ENCODE results near the gene AMACR.

Gene AMACR

DNA sequence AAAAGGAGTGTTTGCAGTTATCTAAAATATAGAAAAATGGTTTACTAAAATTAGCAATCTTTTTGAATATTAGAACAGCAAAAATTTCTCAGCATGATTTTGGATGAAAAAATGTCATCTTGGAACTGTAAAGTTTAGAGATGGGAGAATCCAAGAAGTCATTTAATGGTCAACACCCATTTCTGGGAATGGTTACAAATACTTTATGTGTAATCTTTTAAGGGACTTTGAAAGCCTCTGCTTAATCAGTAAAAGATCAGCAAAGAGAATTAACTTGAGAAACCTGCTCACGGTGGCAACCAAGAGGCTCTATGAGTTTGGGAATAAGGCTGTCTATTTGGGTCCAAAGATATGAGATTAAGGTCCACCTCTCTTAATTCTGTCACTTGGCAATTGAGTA, 22.2 kb upstream of the AMACR start:
- H3K27me3 ChIP-seq (ENCODE audit: low read depth) = no peaks in the 10 kb centered on the region
- DNase-seq (ENCODE audit: low spot score in 2 of 2) = no peak
- H3K9me3 ChIP-seq = no peaks in the 10 kb centered on the region
- H3K4me1 ChIP-seq = peaks cover 3% of the 10 kb centered on the region; the same call in 1 of the 2 replicates
- no peaks in the 10 kb centered on the region for H3K36me3 ChIP-seq (replicated peaks)
- in situ Hi-C loops (cut with MboI; ENCODE audit: low sequenced_read_pairs) = no loop called here
- H3K4me3 ChIP-seq = no peak overlapping the region

DNA sequence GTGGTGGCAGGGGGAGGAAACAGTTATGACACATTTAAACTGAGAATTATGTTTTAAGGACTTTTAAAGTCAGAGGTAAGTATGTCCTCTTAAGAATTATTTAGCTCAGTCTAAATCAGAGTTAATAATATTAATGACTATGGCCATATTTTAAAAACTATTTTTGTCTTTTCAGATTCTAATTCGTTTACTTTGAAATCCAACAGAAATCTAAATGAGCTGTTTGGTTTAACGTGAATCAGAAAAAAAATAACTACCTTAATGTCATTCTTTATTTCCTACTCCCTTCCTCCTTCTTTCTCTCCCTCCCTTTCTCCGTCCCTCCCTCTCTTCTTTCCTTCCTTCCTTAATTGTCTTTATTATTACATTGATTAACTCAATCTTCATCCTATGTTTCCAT, 20.5 kb upstream of the AMACR start:
- H3K27me3 ChIP-seq (ENCODE audit: low read depth) = no peaks in the 10 kb centered on the region

DNA sequence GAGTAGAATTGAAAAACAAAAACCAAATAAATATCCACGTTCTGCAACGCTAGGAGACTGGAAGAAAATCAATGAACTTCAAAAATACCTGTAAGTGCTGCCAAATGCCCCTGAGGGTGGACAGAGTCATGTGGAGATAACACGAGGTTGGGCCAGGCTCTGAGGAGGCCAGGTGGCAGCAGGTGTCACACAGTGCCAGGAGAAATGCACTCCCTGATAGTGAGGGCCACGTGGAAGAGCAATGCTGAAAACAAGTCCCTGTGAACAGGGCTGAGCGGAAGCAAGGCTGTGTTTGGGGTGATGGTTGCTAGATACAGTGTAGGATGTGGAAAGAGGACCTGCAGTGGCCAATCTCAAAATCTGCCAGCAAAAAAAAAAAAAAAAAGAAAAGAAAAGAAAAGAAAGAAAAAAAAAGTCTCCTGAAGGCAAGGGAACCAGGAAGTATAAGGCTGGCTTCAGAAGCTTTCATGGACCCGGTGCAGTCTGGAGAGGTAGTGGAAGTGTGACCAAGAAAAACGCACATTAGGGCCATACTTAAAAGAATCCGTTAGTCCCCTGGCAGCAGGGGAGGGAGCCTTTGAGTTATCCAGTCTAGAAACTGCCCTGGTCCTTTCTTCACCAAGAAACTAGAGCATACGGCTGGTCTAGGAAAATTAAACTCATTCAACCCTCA, 18.4 kb upstream of the AMACR start:
- in situ Hi-C loops (cut with MboI; ENCODE audit: low sequenced_read_pairs) = no loop called here
- no peaks in the 10 kb centered on the region for H3K36me3 ChIP-seq (replicated peaks)
- H3K9me3 ChIP-seq = no peaks in the 10 kb centered on the region
- H3K4me1 ChIP-seq = peaks cover 6% of the 10 kb centered on the region; the same call in 1 of the 2 replicates
- H3K4me3 ChIP-seq = no peak overlapping the region
- DNase-seq (ENCODE audit: low spot score in 2 of 2) = no peak
- no peaks in the 10 kb centered on the region for H3K27me3 ChIP-seq (ENCODE audit: low read depth)

More for the DNA sequence above, 20.5 kb upstream of the AMACR start:
- H3K4me1 ChIP-seq = peaks cover 6% of the 10 kb centered on the region; the same call in 1 of the 2 replicates
- in situ Hi-C loops (cut with MboI; ENCODE audit: low sequenced_read_pairs) = no loop called here
- H3K9me3 ChIP-seq = no peaks in the 10 kb centered on the region
- no peak for DNase-seq (ENCODE audit: low spot score in 2 of 2)
- no peaks in the 10 kb centered on the region for H3K36me3 ChIP-seq (replicated peaks)
- no peak overlapping the region for H3K4me3 ChIP-seq

DNA sequence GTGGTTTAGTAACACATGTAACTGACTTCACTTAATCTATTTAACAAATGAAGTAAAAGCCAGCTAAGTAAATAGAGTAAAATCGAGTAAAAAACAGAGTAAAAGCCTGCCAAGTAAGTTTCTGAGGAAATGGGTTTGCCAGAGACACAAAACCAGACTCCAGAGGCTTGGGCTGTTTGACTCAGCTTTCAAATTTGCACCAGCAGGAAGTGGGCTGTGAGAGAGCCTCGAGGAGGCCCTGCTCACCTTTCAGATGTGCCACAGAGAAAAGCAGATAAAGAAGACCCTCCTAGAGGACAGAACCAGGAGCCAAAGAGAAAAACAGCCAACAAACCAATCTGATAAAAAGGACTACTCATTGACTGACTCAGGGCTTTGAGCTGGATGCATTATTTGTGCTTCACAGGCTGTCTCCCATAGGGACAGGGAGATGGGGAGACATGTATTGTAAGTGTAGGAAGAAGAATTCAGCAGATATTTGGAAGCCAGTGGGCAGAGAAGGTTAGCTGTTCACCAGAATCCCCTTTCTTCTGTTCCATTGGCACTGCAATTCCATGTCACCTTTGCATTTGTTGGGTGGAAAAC, 14.4 kb upstream of the AMACR start:
- Histone ChIP-seq H3K36me3 (replicated peaks) (no peaks in the 10 kb centered on the region), H3K4me3 (no peak overlapping the region), H3K27me3 (ENCODE audit: low read depth) (no peaks in the 10 kb centered on the region), H3K9me3 (no peaks in the 10 kb centered on the region), H3K4me1 (peaks cover 6% of the 10 kb centered on the region; the same call in 1 of the 2 replicates)
- in situ Hi-C loops (cut with MboI; ENCODE audit: low sequenced_read_pairs) = no loop called here
- no peak for DNase-seq (ENCODE audit: low spot score in 2 of 2)

DNA sequence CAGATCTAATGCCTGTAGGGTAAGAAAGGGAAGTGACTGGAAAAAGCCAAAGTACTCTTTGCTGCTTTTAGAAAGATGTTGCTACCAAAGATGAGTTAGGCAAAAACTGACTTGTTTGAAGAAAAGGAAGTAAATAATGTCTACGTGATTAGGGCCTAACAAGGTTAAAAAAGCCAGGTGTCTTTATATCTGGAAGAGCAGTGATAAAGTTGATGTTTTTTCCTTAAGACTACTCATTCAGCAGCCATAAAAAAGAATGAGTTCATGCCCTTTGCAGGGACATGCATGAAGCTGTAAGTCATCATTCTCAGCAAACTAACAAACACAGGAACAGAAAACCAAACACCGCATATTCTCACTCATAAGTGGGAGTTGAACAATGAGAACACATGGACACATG, 13.5 kb upstream of the AMACR start:
- in situ Hi-C loops (cut with MboI; ENCODE audit: low sequenced_read_pairs) = no loop called here

DNA sequence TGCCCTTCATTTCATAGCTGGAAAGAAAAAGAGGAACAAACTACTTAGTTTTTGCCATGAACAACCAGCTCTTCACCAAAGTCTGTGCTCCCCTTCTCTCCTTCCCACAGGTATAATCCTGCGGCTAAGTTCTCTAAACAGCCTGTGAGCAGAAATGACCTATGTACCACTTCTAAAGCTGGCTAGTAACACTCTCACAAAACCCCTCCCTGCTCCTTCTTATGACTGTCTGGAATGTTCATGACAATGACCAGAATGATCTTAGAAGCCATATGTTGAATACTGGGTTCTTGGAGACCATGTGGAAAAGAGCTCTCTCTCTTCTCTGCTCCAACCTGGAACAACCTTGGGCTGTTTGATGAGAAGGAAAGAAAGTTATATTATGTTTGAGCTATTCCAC, 12.9 kb upstream of the AMACR start:
- in situ Hi-C loops (cut with MboI; ENCODE audit: low sequenced_read_pairs) = no loop called here
- Histone ChIP-seq H3K36me3 (replicated peaks) (no peaks in the 10 kb centered on the region), H3K4me3 (no peak overlapping the region), H3K4me1 (peaks cover 6% of the 10 kb centered on the region; the same call in 1 of the 2 replicates), H3K27me3 (ENCODE audit: low read depth) (no peaks in the 10 kb centered on the region), H3K9me3 (no peaks in the 10 kb centered on the region)
- DNase-seq (ENCODE audit: low spot score in 2 of 2) = no peak

More for the DNA sequence above, 13.5 kb upstream of the AMACR start:
- H3K9me3 ChIP-seq = no peaks in the 10 kb centered on the region
- H3K36me3 ChIP-seq (replicated peaks) = no peaks in the 10 kb centered on the region
- H3K4me3 ChIP-seq = no peak overlapping the region
- DNase-seq (ENCODE audit: low spot score in 2 of 2) = no peak
- H3K4me1 ChIP-seq = peaks cover 6% of the 10 kb centered on the region; the same call in 1 of the 2 replicates
- H3K27me3 ChIP-seq (ENCODE audit: low read depth) = no peaks in the 10 kb centered on the region

DNA sequence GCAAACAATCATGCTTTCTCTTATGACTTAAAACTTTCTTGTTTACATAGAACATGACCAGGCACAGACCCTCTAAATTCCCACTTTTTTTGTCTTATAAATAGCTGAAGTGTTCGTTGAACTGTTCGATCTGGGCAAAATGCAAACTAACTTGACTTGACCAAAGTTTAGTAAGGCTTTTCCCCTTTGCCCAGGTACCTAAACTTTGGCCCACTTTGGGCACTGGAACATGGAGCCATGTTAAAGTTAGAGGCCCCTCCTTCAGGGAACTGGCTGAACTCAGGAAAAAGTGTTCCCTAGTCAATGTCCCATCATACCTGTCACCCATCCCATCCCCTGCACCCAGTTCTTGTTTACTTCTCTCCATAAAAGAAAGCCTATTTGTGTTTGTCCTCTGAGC, 9.4 kb upstream of the AMACR start:
- Histone ChIP-seq H3K4me3 (no peak overlapping the region), H3K27me3 (ENCODE audit: low read depth) (no peaks in the 10 kb centered on the region), H3K9me3 (no peaks in the 10 kb centered on the region), H3K36me3 (replicated peaks) (no peaks in the 10 kb centered on the region), H3K4me1 (no peaks in the 10 kb centered on the region)
- DNase-seq (ENCODE audit: low spot score in 2 of 2) = no peak
- in situ Hi-C loops (cut with MboI; ENCODE audit: low sequenced_read_pairs) = no loop called here

DNA sequence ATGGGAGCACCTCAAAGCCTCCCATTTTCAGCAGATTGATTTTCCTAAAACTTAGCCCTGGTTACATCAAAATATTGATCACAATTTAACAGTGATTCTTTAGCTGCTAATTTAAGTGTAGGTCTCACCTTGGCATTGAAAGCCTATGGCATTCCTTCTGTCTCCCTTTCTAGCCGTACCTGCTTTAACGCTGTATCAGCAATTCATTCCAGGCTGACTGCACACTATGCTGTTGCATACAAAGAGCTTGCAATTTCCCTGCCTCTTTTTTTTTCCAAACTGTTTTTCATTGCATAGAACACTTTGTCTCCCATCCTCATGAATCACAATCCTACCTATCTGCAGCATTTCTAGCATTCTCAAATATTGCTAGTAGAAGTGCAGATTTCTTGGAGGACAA, 8.9 kb upstream of the AMACR start:
- H3K27me3 ChIP-seq (ENCODE audit: low read depth) = no peaks in the 10 kb centered on the region
- in situ Hi-C loops (cut with MboI; ENCODE audit: low sequenced_read_pairs) = no loop called here

DNA sequence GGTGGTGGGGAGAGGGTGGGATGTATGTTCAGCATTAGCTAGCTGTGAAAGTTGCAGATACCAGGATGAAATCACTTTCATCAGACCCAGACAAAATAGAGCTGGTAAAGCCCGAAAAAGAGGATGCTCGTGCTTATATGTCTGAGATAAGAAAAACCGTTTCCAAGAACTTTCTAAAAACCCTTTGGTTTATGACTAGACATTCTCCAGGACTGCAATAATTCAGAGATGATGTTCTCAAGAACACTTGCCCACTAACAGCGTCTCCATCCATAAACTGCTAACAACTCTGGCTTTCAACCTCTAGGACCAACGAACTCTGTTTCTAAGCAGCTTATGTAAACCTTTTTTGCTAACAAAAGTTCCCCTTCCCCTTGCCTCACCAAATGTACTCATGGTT, 8.4 kb upstream of the AMACR start:
- H3K4me3 ChIP-seq = no peak overlapping the region
- H3K36me3 ChIP-seq (replicated peaks) = no peaks in the 10 kb centered on the region
- no peak for DNase-seq (ENCODE audit: low spot score in 2 of 2)
- H3K9me3 ChIP-seq = no peaks in the 10 kb centered on the region
- no peaks in the 10 kb centered on the region for H3K27me3 ChIP-seq (ENCODE audit: low read depth)
- in situ Hi-C loops (cut with MboI; ENCODE audit: low sequenced_read_pairs) = no loop called here
- H3K4me1 ChIP-seq = no peaks in the 10 kb centered on the region

More for the DNA sequence above, 8.9 kb upstream of the AMACR start:
- H3K4me3 ChIP-seq = no peak overlapping the region
- no peaks in the 10 kb centered on the region for H3K9me3 ChIP-seq
- H3K36me3 ChIP-seq (replicated peaks) = no peaks in the 10 kb centered on the region
- H3K4me1 ChIP-seq = no peaks in the 10 kb centered on the region
- DNase-seq (ENCODE audit: low spot score in 2 of 2) = no peak

DNA sequence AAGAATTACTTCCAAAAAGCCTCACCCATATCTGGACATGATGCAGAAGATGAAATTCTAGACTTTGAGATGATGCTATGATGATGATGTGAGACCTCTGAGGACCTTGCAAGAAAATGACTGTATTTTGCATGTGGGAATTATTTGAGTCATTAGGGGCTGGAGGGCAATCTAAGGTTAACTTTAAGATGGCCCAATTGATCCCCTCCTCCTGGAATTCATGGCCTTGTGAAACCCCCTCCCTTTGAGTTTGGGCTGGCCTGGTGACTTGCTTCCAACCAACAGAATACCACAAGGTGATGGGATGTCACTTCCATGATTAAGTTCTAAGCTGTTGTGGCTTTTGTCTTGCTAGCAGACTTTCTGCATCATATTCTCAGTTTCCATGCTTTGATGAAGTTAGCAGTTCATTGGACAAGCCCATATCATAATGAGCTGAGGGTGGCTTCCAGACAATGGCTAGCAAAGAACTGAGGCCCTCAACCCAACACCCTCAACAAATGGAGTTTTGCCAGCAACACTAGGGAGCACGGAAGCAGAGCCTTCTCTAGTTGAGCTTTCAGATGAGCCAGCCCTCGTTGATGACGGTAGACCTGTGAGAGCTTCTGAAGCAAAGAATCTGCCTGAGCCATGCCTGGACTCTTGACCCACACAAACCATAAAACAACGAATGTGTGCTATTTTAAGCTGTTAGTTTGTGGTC, 7.4 kb upstream of the AMACR start:
- no peak overlapping the region for H3K4me3 ChIP-seq
- H3K27me3 ChIP-seq (ENCODE audit: low read depth) = no peaks in the 10 kb centered on the region
- in situ Hi-C loops (cut with MboI; ENCODE audit: low sequenced_read_pairs) = no loop called here
- DNase-seq (ENCODE audit: low spot score in 2 of 2) = no peak
- no peaks in the 10 kb centered on the region for H3K9me3 ChIP-seq
- no peaks in the 10 kb centered on the region for H3K4me1 ChIP-seq
- no peaks in the 10 kb centered on the region for H3K36me3 ChIP-seq (replicated peaks)

DNA sequence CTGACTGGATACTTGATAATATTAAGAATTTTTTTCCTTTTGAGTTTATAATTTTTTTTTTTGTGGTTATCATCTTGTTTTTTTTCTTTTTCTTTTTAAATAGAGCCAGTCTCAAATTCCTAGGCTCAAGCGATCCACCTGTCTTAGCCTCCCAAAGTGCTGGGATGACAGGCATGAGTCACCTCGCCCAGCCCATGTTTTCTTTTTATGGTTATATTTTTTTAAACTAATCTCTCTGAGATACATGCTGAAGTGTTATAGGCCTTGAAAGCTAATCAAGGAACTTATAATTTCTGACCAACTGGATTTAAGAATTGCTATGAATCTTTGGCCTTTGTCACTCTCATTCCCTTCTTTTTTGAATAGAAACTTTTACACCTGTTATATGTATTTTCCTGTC, 6.8 kb upstream of the AMACR start:
- no peak for DNase-seq (ENCODE audit: low spot score in 2 of 2)
- Histone ChIP-seq H3K27me3 (ENCODE audit: low read depth) (no peaks in the 10 kb centered on the region), H3K36me3 (replicated peaks) (no peaks in the 10 kb centered on the region), H3K9me3 (no peaks in the 10 kb centered on the region), H3K4me1 (no peaks in the 10 kb centered on the region), H3K4me3 (no peak overlapping the region)
- in situ Hi-C loops (cut with MboI; ENCODE audit: low sequenced_read_pairs) = no loop called here

DNA sequence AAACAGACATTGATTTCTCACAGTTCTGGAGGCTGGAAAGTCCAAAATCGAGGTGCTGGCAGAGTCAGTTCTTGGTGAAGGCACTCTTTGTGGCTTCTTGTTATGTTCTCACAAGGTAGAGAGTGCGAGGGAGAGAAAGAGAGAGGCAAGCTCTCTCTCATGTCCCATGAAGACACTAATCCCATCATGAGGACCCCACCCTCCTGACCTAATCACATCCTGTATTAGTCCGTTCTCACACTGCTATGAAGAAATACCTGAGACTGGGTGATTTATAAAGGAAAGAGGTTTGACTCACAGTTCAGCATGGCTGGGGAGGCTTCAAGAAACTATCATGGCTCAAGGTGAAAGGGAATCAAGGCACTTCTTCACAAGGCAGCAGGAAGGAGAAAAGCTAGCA, 5.7 kb upstream of the AMACR start:
- DNase-seq (ENCODE audit: low spot score in 2 of 2) = no peak
- no peaks in the 10 kb centered on the region for H3K27me3 ChIP-seq (ENCODE audit: low read depth)
- H3K9me3 ChIP-seq = no peaks in the 10 kb centered on the region
- in situ Hi-C loops (cut with MboI; ENCODE audit: low sequenced_read_pairs) = no loop called here
- H3K4me3 ChIP-seq = no peak overlapping the region
- peaks cover 8% of the 10 kb centered on the region for H3K4me1 ChIP-seq
- no peaks in the 10 kb centered on the region for H3K36me3 ChIP-seq (replicated peaks)

DNA sequence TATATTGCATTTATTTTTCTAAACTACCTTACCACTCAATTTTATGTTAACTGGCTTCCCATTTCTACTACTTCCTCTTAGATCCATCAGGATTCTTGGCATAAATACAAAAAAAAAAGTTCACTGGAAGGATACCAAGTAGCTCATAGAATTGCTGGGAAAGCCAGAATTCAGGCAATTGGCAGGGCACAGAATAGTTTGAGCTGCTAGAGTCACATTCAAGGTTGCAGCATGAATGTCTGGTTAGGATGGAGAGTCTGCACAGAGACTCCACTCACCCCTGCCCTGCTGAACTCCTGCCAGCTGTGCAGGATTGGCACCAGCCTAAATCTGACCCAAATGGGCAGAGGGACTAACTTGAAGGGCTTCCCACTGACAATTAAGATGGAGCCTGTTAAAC, 4.9 kb upstream of the AMACR start:
- no peak for DNase-seq (ENCODE audit: low spot score in 2 of 2)
- Histone ChIP-seq H3K36me3 (replicated peaks) (no peaks in the 10 kb centered on the region), H3K9me3 (no peaks in the 10 kb centered on the region), H3K4me1 (peaks cover 8% of the 10 kb centered on the region), H3K27me3 (ENCODE audit: low read depth) (no peaks in the 10 kb centered on the region), H3K4me3 (no peak overlapping the region)
- in situ Hi-C loops (cut with MboI; ENCODE audit: low sequenced_read_pairs) = no loop called here

DNA sequence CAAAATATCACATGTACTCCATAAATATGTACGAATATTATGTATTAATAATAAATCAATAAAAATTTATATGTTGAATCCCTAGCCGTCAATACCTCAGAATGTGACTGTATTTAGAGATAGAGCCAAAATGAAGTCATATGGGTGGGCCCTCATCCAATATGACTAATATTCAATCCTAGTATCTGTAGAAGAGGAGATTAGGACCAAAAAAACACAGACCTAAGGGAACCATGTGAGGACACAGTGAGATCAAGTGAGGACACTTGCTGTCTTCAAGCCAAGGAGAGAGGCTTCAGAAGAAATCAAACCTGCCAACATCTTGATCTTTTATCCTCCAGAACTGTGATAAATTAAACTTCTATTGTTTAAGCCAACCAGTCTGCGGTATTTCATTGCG, 3.7 kb upstream of the AMACR start:
- Histone ChIP-seq H3K4me1 (peaks cover 12% of the 10 kb centered on the region), H3K27me3 (ENCODE audit: low read depth) (no peaks in the 10 kb centered on the region), H3K36me3 (replicated peaks) (no peaks in the 10 kb centered on the region), H3K9me3 (no peaks in the 10 kb centered on the region), H3K4me3 (no peak overlapping the region)
- in situ Hi-C loops (cut with MboI; ENCODE audit: low sequenced_read_pairs) = no loop called here
- no peak for DNase-seq (ENCODE audit: low spot score in 2 of 2)

Measured in HAP-1 (cell line).